ENCODE data around the gene CIT.

The CIT gene

DNA sequence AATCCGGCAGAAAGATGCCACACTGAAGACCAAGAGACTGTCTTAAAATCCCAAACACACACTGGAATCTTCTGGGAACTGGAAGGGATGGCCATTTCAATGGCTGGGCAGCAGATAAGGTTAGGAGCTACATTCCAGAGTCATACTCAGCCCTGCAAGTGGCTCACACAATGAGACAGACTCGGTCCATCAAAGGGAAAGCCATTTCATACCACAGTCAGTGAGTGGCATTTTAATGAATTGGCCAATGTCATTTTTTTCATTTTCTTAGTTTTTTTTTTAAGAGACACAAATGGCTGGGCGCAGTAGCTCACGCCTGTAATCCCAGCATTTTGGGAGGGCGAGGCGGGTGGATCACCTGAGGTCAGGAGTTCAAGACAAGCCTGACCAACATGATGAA, 17.9 kb downstream of the CIT start:
- Histone ChIP-seq H3K27ac (ENCODE audit: extremely low read depth, low read depth, low read length) (no peak overlapping the region), H3K36me3 (ENCODE audit: control insufficient read depth in 2 of 2, insufficient read depth in 1 of 2, low read length in 2 of 2) (peaks cover 31 to 49% of the 10 kb centered on the region in 2 experiments), H3K4me1 (ENCODE audit: control insufficient read depth, insufficient read depth, low read length) (no peaks in the 10 kb centered on the region), H3K4me3 (ENCODE audit: low read depth, low read length) (no peak overlapping the region), H3K9me3 (ENCODE audit: control insufficient read depth, insufficient read depth, low read depth, low read length) (no peaks in the 10 kb centered on the region)
- TF ChIP-seq MYNN (tag by site-specific recombination; IDR thresholded peaks at IDR 0.05; ENCODE audit: borderline replicate concordance) (no peak), ZBTB1 (tag by site-specific recombination; IDR thresholded peaks at IDR 0.05) (no peak), SP3 (tag by site-specific recombination; IDR thresholded peaks at IDR 0.05) (no peak), ZNF248 (tag by site-specific recombination; IDR thresholded peaks at IDR 0.05) (no peak)
- ChIA-PET POLR2A (no interaction called here), CTCF (no interaction called here)

- Histone ChIP-seq H3K9me3 (ENCODE audit: control insufficient read depth, insufficient read depth, low read depth, low read length) (no peaks in the 10 kb centered on the region), H3K4me3 (ENCODE audit: low read depth, low read length) (no peak overlapping the region), H3K36me3 (ENCODE audit: control insufficient read depth in 2 of 2, insufficient read depth in 1 of 2, low read length in 2 of 2) (peaks cover 39 to 50% of the 10 kb centered on the region in 2 experiments), H3K4me1 (ENCODE audit: control insufficient read depth, insufficient read depth, low read length) (no peaks in the 10 kb centered on the region), H3K27ac (ENCODE audit: extremely low read depth, low read depth, low read length) (no peak overlapping the region)
- ChIA-PET CTCF (interaction anchor here (0.7 kb wide), 1 partner anchor 10 kb away, joined by 3 read pairs; no protein-coding TSS in a partner anchor), POLR2A (no interaction called here)
- TF ChIP-seq ZNF548 (tag by site-specific recombination; IDR thresholded peaks at IDR 0.05) (no peak), ZNF324 (tag by site-specific recombination; IDR thresholded peaks at IDR 0.05) (no peak), ZNF560 (tag by site-specific recombination; IDR thresholded peaks at IDR 0.05; ENCODE audit: borderline replicate concordance) (no peak), GLIS2 (tag by site-specific recombination; IDR thresholded peaks at IDR 0.05) (no peak), ZNF416 (tag by site-specific recombination; IDR thresholded peaks at IDR 0.05) (no peak), ZNF843 (tag by site-specific recombination; IDR thresholded peaks at IDR 0.05) (no peak), ZFP3 (tag by site-specific recombination; IDR thresholded peaks at IDR 0.05; ENCODE audit: low read depth) (no peak), ZNF510 (tag by site-specific recombination; IDR thresholded peaks at IDR 0.05; ENCODE audit: insufficient replicate concordance) (no peak), ZSCAN23 (tag by site-specific recombination; IDR thresholded peaks at IDR 0.05) (no peak), ZNF501 (tag by site-specific recombination; IDR thresholded peaks at IDR 0.05) (no peak), ZNF596 (tag by site-specific recombination; IDR thresholded peaks at IDR 0.05) (no peak)
- TF ChIP-seq, protein P1, sequence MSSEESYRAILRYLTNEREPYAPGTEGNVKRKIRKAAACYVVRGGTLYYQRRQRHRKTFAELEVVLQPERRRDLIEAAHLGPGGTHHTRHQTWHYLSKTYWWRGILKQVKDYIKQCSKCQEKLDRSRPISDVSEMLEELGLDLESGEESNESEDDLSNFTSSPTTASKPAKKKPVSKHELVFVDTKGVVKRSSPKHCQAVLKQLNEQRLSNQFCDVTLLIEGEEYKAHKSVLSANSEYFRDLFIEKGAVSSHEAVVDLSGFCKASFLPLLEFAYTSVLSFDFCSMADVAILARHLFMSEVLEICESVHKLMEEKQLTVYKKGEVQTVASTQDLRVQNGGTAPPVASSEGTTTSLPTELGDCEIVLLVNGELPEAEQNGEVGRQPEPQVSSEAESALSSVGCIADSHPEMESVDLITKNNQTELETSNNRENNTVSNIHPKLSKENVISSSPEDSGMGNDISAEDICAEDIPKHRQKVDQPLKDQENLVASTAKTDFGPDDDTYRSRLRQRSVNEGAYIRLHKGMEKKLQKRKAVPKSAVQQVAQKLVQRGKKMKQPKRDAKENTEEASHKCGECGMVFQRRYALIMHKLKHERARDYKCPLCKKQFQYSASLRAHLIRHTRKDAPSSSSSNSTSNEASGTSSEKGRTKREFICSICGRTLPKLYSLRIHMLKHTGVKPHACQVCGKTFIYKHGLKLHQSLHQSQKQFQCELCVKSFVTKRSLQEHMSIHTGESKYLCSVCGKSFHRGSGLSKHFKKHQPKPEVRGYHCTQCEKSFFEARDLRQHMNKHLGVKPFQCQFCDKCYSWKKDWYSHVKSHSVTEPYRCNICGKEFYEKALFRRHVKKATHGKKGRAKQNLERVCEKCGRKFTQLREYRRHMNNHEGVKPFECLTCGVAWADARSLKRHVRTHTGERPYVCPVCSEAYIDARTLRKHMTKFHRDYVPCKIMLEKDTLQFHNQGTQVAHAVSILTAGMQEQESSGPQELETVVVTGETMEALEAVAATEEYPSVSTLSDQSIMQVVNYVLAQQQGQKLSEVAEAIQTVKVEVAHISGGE (tag by site-specific recombination; conservative IDR thresholded peaks at IDR 0.05; ENCODE audit: low read depth), result no peak
- TF ChIP-seq, protein P2, sequence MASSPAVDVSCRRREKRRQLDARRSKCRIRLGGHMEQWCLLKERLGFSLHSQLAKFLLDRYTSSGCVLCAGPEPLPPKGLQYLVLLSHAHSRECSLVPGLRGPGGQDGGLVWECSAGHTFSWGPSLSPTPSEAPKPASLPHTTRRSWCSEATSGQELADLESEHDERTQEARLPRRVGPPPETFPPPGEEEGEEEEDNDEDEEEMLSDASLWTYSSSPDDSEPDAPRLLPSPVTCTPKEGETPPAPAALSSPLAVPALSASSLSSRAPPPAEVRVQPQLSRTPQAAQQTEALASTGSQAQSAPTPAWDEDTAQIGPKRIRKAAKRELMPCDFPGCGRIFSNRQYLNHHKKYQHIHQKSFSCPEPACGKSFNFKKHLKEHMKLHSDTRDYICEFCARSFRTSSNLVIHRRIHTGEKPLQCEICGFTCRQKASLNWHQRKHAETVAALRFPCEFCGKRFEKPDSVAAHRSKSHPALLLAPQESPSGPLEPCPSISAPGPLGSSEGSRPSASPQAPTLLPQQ (tag by site-specific recombination; IDR thresholded peaks at IDR 0.05), result no peak
Measured at GRCh38 chr12:119857041-119857591, 20.0 kb downstream of the CIT start.

- Histone ChIP-seq H3K27ac (ENCODE audit: extremely low read depth, low read depth, low read length) (no peak overlapping the region), H3K36me3 (ENCODE audit: control insufficient read depth in 2 of 2, insufficient read depth in 1 of 2, low read length in 2 of 2) (peaks cover 58 to 64% of the 10 kb centered on the region in 2 experiments), H3K4me1 (ENCODE audit: control insufficient read depth, insufficient read depth, low read length) (no peaks in the 10 kb centered on the region), H3K4me3 (ENCODE audit: low read depth, low read length) (no peak overlapping the region), H3K9me3 (ENCODE audit: control insufficient read depth, insufficient read depth, low read depth, low read length) (no peaks in the 10 kb centered on the region)
- ChIA-PET POLR2A (no interaction called here), CTCF (interaction anchor here (0.6 kb wide), 1 partner anchor 124 kb away, joined by 3 read pairs; no protein-coding TSS in a partner anchor)
- TF ChIP-seq SETDB1 (IDR thresholded peaks at IDR 0.05; ENCODE audit: insufficient read length, low read length) (no peak), PRDM1 (tag by site-specific recombination; IDR thresholded peaks at IDR 0.05) (peak; percentile 100), ZNF423 (tag by site-specific recombination; IDR thresholded peaks at IDR 0.05) (no peak), HOXA7 (CRISPR knock-in tag; IDR thresholded peaks at IDR 0.05; ENCODE audit: borderline replicate concordance) (no peak), ZNF530 (tag by site-specific recombination; IDR thresholded peaks at IDR 0.05; ENCODE audit: low read depth) (peak; percentile 63; the same call in 1 of the 2 replicates), ZNF10 (tag by site-specific recombination; IDR thresholded peaks at IDR 0.05) (no peak), ZBTB1 (tag by site-specific recombination; IDR thresholded peaks at IDR 0.05) (no peak), ZNF311 (tag by site-specific recombination; IDR thresholded peaks at IDR 0.05; ENCODE audit: borderline replicate concordance) (no peak), ZNF266 (tag by site-specific recombination; IDR thresholded peaks at IDR 0.05; ENCODE audit: low read depth) (no peak), INSM2 (tag by site-specific recombination; IDR thresholded peaks at IDR 0.05) (no peak), ZNF776 (tag by site-specific recombination; IDR thresholded peaks at IDR 0.05; ENCODE audit: borderline replicate concordance) (no peak), ZNF473 (tag by site-specific recombination; IDR thresholded peaks at IDR 0.05) (no peak)
Measured at GRCh38 chr12:119850330-119850729, 26.8 kb downstream of the CIT start.
